H1 (cell line): ENCODE data around the gene MEF2B. TPM values are rescaled to one million over a fixed set of nuclear protein-coding genes. Genes with fewer than 3 reads are reported as not detected.
A peak's percentile ranks its signal among the peaks of the same experiment; 100 is the strongest.

Experiments used
- ASH2L ChIP-seq: fragments of 200-600, 300-600 bp; sonication (generic); IDR thresholded peaks from one replicate; pipeline ENCODE4 v1.7.1; 2017; ENCODE audit warnings: low read length
- BCL11A ChIP-seq, 2 experiments: IDR thresholded peaks; one replicate each; pipeline ENCODE4 v1.6.1; 2011; ENCODE audit warnings: low read depth in 2 of 2, low read length in 2 of 2, mild to moderate bottlenecking in 2 of 2
- CHD2 ChIP-seq: IDR thresholded peaks from 2 replicates; pipeline ENCODE4 v1.6.1; 2012; ENCODE audit warnings: low read length, improper control_type of control experiment
- CHD7 ChIP-seq: fragments of 300-600 bp; sonication (generic); IDR thresholded peaks from 2 replicates; pipeline ENCODE4 v1.7.1; 2012; ENCODE audit warnings: low read length, moderate library complexity, mild to moderate bottlenecking, inconsistent platforms; ENCODE audit not compliant: insufficient replicate concordance
- CTCF ChIP-seq, 3 experiments: IDR thresholded peaks; 1 replicate in 2 of 3; 2 replicates in 1 of 3; pipeline versions ENCODE4 v1.5.1 to v1.6.1; 2011; ENCODE audit warnings: low read length in 3 of 3, mild to moderate bottlenecking in 3 of 3, inconsistent platforms in 2 of 3, low read depth in 1 of 3, moderate library complexity in 1 of 3; ENCODE audit not compliant: insufficient read depth in 1 of 3; ENCODE audit errors: control extremely low read depth in 1 of 3
- NANOG ChIP-seq: IDR thresholded peaks from 2 replicates; pipeline ENCODE4 v1.6.1; 2011; ENCODE audit warnings: low read length, low read depth, mild to moderate bottlenecking, inconsistent platforms; ENCODE audit not compliant: insufficient read depth, poor library complexity, severe bottlenecking
- TEAD4 ChIP-seq: IDR thresholded peaks from 2 replicates; pipeline ENCODE4 v1.6.1; 2012; ENCODE audit warnings: low read depth, low read length, inconsistent platforms, mixed read lengths
- polyA plus RNA-seq, 7 experiments: library from polyadenylated mRNA; depleted of rRNA in 3 of 7; stranded (reverse) in 5 of 7; unstranded in 2 of 7; fragments of >200 nt in 5 of 7; fragments of 200-250 nt in 2 of 7; gene quantifications; 1 replicate in 5 of 7; 2 replicates in 1 of 7; 4 replicates in 1 of 7; pipeline versions ENCODE4 v1.2.1 to v1.2.3, GENCODE V29; 2011 to 2013; ENCODE audit warnings: missing spikeins in 2 of 7, mixed read lengths in 2 of 7
- total RNA-seq: library from RNA; stranded (reverse); fragmentation: NEBNext Ultra II Directional; extraction: Animal tissue kit (Norgen Biotek cat#: 25700); gene quantifications from 2 replicates; pipeline ENCODE4 v1.2.1, GENCODE V29; 2021

MEF2B gene
- total and polyA plus RNA-seq, 2 of the 8 experiments (the other 6 are each of a cell fraction or from before 2014, with no cell fraction given) = 2.8 to 3.7 TPM

GRCh38 chr19:19138109-19138981 is 31.7 kb downstream of the MEF2B start, which contains the start of gene TMEM161A (continued):
- TF ChIP-seq NANOG = no peak
- no peak for TF ChIP-seq BCL11A (IDR thresholded peaks at IDR 0.05; ENCODE audit: low read depth in 2 of 2, low read length in 2 of 2)
- no peak for TF ChIP-seq ASH2L
- peak; percentile 93 for TF ChIP-seq CHD2
- TF ChIP-seq CHD7 = no peak
- no peak for TF ChIP-seq CTCF (IDR thresholded peaks at IDR 0.05; ENCODE audit: control extremely low read depth in 1 of 3, insufficient read depth in 1 of 3, low read depth in 1 of 3, low read length in 3 of 3)
- TF ChIP-seq TEAD4 = no peak
